HG02970 (cell line): ENCODE results near the gene FOXP1.
A peak's percentile ranks its signal among the peaks of the same experiment; 100 is the strongest.
"Not testable (repeated sequence)": the region's sequence is repeated elsewhere in the genome, so short reads cannot be mapped to it uniquely, and the experiment has no call there.

Source experiments
- ATAC-seq: cut with Tn5 transposase; IDR thresholded peaks from one replicate; pipeline ENCODE4 v1.9.1; 2021; ENCODE audit warnings: mild to moderate bottlenecking, moderate library complexity, moderate number of reproducible peaks; ENCODE audit not compliant: unreplicated experiment, low FRiP score

Gene FOXP1

GRCh38 chr3:70984776-70985482 lies 598.6 kb downstream of the FOXP1 start:
- ATAC-seq: no peak

GRCh38 chr3:70982700-70983140 lies 600.8 kb downstream of the FOXP1 start:
- ATAC-seq: peak; percentile 66

GRCh38 chr3:70982284-70982683 lies 601.2 kb downstream of the FOXP1 start:
- ATAC-seq: peak; percentile 7

DNA sequence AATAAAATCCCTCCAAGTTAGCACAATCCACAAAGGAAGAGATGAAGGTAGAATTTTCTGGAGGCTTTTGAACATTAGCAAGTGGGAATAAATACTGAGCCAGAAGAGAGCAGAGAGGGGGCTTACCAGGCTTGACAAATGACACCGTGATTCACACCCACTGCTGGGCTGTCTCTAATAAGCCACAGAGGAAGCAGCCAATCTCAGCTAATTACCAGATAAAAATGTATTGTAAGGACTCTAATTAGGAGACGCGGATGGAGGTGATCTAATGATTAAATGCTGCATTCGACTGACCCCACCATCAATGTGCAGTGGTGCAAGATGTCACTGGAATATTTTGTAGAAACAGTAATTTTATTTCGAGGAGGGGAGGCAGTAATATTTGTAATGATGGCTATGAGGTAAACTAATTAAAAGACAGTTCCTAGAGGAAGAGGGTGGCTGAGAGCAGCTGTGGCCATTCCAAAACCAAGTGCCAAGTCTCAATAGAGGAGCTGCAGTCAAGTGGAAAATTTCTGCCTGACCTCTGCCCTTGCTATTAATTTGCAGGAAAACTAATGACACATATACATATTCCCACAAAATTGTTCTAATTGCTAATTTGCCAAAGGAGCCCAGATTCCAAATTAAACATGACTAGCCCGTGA lies 602.2 kb downstream of the FOXP1 start:
- ATAC-seq: no peak

DNA sequence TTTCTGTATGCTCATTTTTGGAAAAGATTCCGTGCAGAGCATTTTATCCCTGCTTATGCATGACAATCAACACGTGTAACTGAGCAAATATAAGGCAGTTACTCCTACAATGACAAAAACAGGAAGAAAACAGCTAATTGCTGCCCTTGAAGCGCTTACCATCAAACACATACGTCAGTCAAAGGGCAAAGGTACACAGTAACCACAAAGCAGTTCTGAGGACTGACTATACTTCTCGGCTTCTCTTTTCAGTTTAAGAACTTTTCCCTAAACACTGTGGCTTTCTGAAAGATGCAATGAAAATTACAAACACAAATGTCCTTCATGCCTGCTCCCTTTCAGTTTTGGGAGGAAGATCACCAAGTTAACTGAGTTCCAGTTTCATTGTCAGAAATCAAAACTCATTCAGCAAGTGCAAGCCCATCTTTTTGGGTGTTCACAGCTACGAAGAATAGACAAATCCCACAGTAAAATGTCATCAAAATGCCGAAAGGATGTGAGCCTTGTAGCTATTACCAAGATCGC lies 602.8 kb downstream of the FOXP1 start:
- ATAC-seq: no peak

DNA sequence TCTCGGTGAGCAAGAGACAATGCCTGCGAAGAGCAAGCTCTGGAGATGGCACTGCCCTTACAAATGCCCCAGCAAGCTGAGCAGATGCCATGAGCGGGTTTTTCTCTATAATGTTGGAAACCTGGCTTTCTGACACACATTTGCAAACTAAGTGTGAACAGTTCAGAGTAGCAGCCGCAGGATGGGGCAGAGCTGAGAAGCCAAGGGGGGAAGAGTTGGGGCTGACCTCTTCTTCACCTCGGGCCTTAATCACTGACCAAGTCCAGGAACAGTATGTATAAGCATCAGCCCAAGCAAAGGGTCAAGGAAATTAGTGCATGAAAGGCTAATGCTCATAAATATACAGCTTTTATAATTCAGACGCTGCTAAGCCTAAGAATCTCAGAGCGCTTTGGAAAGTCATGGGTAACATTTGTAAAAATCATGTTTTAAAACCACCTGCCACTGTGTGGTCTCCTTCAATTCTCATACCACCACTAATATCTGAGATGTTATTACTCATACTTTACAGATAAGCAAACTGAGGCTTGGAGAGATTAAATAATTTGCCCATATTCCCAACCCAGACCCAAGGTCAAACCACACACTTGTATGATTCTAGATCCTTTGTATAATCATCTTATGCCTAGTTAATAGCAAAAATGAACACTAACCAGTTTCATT lies 603.4 kb downstream of the FOXP1 start:
- ATAC-seq: no peak

- no peak for ATAC-seq
Observed at GRCh38 chr3:70977712-70978111, 605.8 kb downstream of the FOXP1 start.

- not testable (repeated sequence) for ATAC-seq
Observed at GRCh38 chr3:70975981-70976380, 607.5 kb downstream of the FOXP1 start.

- ATAC-seq: no peak
Observed at GRCh38 chr3:70974747-70975146, 608.8 kb downstream of the FOXP1 start.

GRCh38 chr3:70973558-70973957 lies 610.0 kb downstream of the FOXP1 start:
- no peak for ATAC-seq

GRCh38 chr3:70972855-70973254 lies 610.7 kb downstream of the FOXP1 start:
- no peak for ATAC-seq

DNA sequence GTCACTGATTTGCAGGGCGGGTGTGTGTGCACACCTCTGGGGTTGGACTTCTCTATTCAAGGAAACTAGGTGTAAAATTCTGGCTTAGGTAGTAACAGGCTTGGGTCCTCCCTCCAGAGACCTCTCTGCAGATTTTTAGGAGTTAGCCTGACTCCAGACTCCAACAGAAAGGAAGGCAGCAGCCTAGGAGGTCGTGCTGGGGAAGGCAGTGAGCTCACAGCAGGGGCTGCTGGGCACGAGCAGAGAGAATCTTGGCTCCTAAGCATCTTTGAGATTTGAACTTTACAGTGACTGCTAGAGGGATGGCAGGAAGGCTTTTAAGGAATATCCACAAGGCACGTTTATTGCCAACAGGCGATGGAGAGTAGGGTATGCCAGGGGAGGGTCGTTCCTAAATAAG lies 612.6 kb downstream of the FOXP1 start:
- no peak for ATAC-seq

DNA sequence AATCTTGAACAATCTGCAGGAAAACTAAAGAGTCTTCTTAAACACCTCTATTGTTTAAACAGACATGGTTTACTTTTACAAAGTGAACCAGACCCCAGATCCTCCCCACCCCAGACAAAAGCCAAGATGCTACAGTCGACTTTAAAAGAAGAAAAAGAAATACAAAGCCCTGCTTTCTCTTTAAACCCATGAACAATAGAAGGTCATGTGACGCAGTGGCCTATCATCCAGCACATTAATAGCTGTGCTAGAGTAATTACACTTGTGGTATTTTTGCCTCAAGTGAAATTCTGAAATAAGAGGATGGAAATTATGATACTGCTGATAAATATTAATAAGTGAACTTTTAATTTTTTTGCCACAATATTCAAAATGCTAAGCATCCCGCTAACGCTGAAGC lies 613.4 kb downstream of the FOXP1 start:
- ATAC-seq: no peak

DNA sequence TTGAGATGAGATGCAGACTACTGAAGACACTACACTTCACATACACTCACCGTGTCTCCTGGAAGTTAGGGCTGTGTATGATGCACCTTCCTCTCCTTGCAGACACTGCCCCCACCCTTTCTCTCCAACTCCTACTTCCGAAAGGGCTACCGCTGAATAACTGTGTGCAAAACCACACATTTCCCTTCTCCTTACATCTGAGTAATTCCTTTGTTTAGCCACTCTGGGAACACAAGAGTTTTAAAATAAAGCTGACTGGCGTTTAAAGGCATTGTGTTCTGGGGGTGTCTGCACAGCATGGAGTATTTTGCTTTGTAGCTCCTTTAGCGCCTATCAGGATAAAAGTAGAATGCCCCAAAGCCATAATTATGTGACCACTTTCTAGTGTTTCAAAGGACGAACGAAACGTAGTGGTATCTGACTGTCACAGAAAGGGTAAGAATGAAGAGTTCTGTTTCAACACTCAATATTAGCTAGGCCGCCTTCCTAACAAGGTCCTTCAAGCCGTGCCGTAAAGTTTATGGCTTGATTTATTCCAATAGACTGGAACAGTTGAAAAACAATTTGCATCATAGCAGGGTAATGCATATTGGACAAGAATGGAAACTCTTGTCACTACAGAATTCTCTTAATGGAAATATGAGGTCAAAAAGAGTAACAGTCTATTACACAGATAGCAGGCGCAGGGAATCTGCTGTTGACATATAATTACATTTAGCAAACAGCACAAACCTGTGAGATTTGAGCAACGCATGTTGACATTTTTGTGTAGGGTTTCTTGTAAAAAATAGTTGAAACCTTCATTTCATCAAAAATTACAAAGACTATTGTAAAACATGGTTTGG lies 619.9 kb downstream of the FOXP1 start:
- ATAC-seq: no peak

- no peak for ATAC-seq
Observed at GRCh38 chr3:70959506-70960291, 623.8 kb downstream of the FOXP1 start.

DNA sequence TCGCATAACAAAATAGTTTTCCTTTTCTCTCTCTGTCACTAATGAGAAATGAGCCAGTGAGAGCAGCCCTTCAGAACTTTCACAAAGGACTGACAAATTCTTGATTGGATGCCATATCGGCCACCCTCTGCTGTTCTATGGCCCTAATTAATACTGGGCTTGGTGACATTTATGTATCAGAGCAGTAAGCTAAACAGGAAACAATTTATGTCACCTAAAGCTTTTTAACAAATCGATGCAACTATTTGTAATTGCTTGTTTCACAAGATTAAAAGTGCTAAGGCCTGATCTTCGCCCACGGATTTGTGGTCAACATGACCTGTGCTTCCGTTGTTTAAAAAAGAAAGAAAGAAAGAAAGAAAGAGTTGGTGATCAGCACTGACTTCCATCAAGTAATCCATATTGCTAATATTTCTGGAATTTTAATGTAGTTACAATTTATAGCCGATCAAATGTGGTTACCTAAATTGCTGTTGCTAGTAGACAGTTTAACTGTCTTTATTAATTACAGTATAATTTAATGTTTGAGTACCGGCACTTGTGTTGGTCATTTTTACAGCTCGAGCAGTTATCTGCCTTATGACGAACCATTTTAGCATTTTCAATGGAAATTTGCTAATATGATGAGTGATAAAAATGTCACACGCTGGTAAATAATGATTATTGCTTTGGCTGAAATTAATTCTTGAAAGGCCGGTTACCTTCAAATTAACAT lies 631.3 kb downstream of the FOXP1 start:
- no peak for ATAC-seq

- ATAC-seq: no peak
Observed at GRCh38 chr3:70951316-70951715, 632.2 kb downstream of the FOXP1 start.

DNA sequence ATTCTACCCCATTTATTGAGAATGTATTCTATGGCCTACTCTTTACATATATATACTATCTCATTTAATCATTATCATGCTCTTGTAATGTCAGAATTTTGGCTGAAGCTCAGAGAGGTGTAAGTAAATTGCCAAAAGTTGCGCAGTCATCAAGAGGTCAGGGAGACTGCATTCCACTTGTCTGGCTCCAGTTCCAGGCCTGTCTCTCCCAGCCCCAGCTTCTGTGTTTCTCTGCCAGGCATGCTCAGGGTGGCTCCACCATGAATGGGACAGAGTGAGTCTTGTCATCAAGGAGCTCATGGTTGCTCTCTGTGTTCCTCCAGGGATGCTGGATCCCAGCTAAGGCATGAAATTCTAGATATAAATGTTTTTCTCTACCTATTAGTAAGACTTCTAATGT lies 635.9 kb downstream of the FOXP1 start:
- no peak for ATAC-seq

DNA sequence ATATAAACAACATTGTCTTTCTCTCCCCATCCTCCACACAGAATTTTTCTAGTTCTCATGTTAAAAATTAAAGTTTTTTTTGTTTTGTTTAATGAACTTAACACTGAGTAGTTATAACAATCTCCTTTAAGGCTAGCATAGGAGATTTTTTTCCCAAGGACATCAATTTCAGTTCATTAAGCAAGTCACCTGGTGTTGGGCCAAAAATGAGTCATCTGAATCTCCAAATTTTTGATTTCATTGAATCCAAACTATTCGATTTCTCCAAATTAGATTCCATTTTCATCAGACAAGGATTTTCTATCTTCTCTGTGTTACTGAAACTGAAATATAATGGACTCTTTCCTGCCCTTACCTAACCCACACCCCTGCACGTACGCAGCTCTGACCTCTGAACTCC lies 639.6 kb downstream of the FOXP1 start:
- ATAC-seq: no peak
